GM12801 (cell line): ENCODE measurements around the gene TNFAIP2.

ENCODE experiments used
- CTCF ChIP-seq: IDR thresholded peaks from one replicate; pipeline ENCODE4 v1.5.1; 2011; ENCODE audit warnings: control low read depth; ENCODE audit not compliant: insufficient read length; ENCODE audit errors: extremely low read depth

TNFAIP2 gene

DNA sequence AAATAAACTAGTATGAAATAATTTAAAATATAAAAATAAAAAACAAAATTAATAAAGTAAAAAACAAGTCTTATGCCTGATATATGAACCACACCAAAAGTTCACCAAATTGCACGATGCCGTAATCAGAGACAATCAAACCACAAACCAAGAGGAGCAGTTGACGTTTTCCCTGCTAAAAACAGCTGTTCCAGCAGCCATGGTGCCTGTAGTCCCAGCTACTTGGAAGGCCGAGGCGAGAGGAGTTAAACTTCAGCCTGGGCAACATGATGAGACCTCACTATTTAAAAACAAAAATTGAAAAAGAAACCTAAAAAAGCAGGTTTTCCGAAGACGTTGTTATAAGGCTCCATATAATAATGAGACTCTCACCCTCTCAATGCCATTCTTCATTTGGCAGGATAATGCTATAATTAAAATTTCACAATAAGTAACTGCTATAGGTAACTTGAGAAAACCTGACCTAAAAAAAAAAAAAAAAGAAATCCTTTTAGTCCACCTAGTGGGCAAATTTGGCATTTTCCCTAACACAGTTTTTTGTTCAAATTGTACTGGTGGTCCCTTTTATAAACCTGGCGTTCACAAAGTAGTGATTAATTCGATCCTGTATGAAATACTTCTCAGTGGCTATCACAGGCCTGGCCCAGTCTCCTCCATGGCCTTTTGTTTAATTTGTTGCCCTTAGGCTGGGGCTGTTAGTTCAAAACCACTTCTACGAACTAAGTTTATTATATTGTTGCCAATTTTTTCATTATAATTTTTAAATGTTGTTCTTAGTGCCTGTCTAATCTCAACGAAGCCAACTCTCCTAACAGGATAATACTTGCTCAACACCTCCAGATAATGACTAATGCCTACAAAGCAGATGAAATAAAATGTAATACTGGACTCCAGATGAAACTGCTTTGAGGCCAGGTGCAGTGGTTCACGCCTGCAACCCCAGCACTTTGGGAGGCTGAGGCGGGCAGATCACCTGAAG is 62.1 kb downstream of the TNFAIP2 start:
- no peak for TF ChIP-seq CTCF

DNA sequence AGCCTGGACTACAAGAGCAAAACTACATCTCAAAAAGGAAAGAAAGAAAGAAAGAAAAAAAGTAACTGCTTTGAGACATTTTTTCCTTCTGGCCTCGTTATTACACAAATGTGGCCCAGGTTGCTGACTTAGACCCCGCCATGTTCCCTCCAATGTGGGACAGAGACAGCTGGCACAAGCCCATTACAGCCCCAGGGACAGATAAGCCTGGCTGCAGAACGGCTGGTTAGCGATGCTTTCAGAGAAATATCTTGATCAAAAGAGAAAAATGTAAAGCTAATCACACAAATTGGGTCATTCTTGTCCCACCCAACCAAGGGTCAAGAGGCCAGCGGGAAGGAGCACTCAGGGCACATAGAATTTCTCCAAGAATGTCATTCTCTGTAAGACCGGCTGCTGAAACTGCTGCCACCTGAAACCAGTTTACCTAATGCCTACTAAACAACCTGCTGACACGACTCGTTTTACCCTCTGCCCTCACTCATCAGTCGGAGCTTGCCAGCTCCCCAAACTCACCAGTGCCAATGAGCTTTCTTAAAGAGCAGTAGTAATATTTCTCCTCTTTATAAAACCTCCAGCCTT is 63.1 kb downstream of the TNFAIP2 start:
- TF ChIP-seq CTCF = no peak
